Activated T-helper 17 cell treated with anti-CD3 and anti-CD28 coated beads, Interleukin-2, amount 50 U/mL, for 72 hours (primary cell): Measurements from ENCODE around the gene LPXN. TPM values are rescaled to one million over a fixed set of nuclear protein-coding genes. Genes with fewer than 3 reads are reported as not detected.

Source experiments
- ATAC-seq: fragments of 150-1000 bp; cut with Tn5 transposase; replicated peaks from 2 replicates; pipeline ENCODE4 v1.10.0; 2021; ENCODE audit warnings: mild to moderate bottlenecking, moderate library complexity
- H3K27ac Mint-ChIP-seq: one replicate; pipeline ENCODE4 v1.8.0; 2022; ENCODE audit warnings: mixed read lengths
- H3K27me3 Mint-ChIP-seq: one replicate; pipeline ENCODE4 v1.8.0; 2022; ENCODE audit warnings: mixed read lengths
- H3K36me3 Mint-ChIP-seq: one replicate; pipeline ENCODE4 v1.8.0; 2022; ENCODE audit warnings: low read depth, mild to moderate bottlenecking, mixed read lengths
- H3K4me1 Mint-ChIP-seq: one replicate; pipeline ENCODE4 v1.8.0; 2022; ENCODE audit warnings: mixed read lengths
- H3K4me3 Mint-ChIP-seq: one replicate; pipeline ENCODE4 v1.8.0; 2022; ENCODE audit warnings: mild to moderate bottlenecking, mixed read lengths
- H3K9me3 Mint-ChIP-seq: one replicate; pipeline ENCODE4 v1.8.0; 2022; ENCODE audit warnings: mixed read lengths
- total RNA-seq, 2 donors: library from RNA; stranded (reverse); gene quantifications; one replicate each; pipeline ENCODE4 v1.2.3, GENCODE V29; 2022

The LPXN gene
- total RNA-seq, 2 donors from 2014 or later = 234 to 320 TPM

GRCh38 chr11:58493676-58494075 is 82.0 kb downstream of the LPXN start:
- H3K36me3 Mint-ChIP-seq = peaks cover 10% of the 10 kb centered on the region
- no peak overlapping the region for H3K27ac Mint-ChIP-seq
- H3K4me1 Mint-ChIP-seq = no peaks in the 10 kb centered on the region
- no peak overlapping the region for H3K4me3 Mint-ChIP-seq
- no peaks in the 10 kb centered on the region for H3K9me3 Mint-ChIP-seq
- ATAC-seq = no peak
- no peaks in the 10 kb centered on the region for H3K27me3 Mint-ChIP-seq

- H3K27me3 Mint-ChIP-seq = no peaks in the 10 kb centered on the region
- ATAC-seq = no peak
- H3K36me3 Mint-ChIP-seq = peaks cover 10% of the 10 kb centered on the region
- H3K27ac Mint-ChIP-seq = no peak overlapping the region
- H3K4me3 Mint-ChIP-seq = no peak overlapping the region
- no peaks in the 10 kb centered on the region for H3K9me3 Mint-ChIP-seq
- H3K4me1 Mint-ChIP-seq = no peaks in the 10 kb centered on the region
Measured at GRCh38 chr11:58490827-58491226, 84.8 kb downstream of the LPXN start.

GRCh38 chr11:58487170-58487569 is 88.5 kb downstream of the LPXN start:
- H3K27me3 Mint-ChIP-seq = no peaks in the 10 kb centered on the region
- H3K4me3 Mint-ChIP-seq = no peak overlapping the region
- ATAC-seq = no peak
- H3K27ac Mint-ChIP-seq = no peak overlapping the region
- no peaks in the 10 kb centered on the region for H3K4me1 Mint-ChIP-seq
- no peaks in the 10 kb centered on the region for H3K36me3 Mint-ChIP-seq
- peaks cover 3% of the 10 kb centered on the region for H3K9me3 Mint-ChIP-seq

GRCh38 chr11:58485961-58486360 is 89.7 kb downstream of the LPXN start:
- no peak for ATAC-seq
- Mint-ChIP-seq H3K4me3 (no peak overlapping the region), H3K9me3 (peaks cover 3% of the 10 kb centered on the region), H3K4me1 (no peaks in the 10 kb centered on the region), H3K27me3 (no peaks in the 10 kb centered on the region), H3K36me3 (no peaks in the 10 kb centered on the region), H3K27ac (no peak overlapping the region)

Other genes with a start within 250 kb of the LPXN start
- not detected for gene OR5B17, start 216.8 kb downstream of the LPXN start, total RNA-seq
- gene OR5B3, start 169.0 kb downstream of the LPXN start, total RNA-seq = not detected
- under 1 TPM in 1 of 2 donors, not detected in 1; 0.45 TPM for gene OR5B2, start 147.7 kb downstream of the LPXN start, total RNA-seq
- gene OR5B12, start 133.6 kb downstream of the LPXN start, total RNA-seq = under 1 TPM in 1 of 2 donors, not detected in 1; 0.53 TPM
- 1 to 10 TPM; 2.9 to 3.6 TPM for gene OR5B21, start 67.8 kb downstream of the LPXN start, total RNA-seq
- 10 to 100 TPM; 45.7 to 47.4 TPM for gene ZFP91, start 3.2 kb upstream of the LPXN start, total RNA-seq
- 1 to 10 TPM; 4.1 to 5.5 TPM for gene CNTF, start 46.8 kb upstream of the LPXN start, total RNA-seq
- gene GLYAT, start 156.1 kb upstream of the LPXN start, total RNA-seq = under 1 TPM in 1 of 2 donors, not detected in 1; 0.13 TPM